ENCODE results near the gene HAS3. TPM values are rescaled to one million over a fixed set of nuclear protein-coding genes. Genes with fewer than 3 reads are reported as not detected.
A peak's percentile ranks its signal among the peaks of the same experiment; 100 is the strongest.

HAS3 gene
- polyA plus RNA-seq, 1 donor (not counting 4 experiments of a cell fraction or from before 2014, with no cell fraction given) = 132 TPM

DNA sequence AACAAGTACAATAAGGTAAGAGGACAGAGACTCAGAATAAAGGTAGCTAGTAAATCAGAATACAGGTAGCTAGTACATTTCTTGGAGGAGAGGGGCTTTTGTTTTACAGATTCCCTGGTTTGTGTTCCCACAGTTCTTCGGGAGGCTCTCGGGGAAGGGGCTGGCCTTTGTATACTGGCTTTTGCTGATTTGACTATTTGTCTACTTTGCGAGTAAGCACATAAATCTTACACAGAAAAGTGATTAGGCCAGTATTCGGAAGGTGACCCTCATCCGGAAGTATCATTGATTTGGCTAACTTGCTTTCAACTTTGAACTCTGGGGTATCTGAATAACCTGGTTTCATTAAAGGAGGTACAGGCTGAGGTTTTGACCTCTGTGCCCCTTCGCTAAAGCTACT lies 60.1 kb downstream of the HAS3 start:
- TF ChIP-seq, protein P1, sequence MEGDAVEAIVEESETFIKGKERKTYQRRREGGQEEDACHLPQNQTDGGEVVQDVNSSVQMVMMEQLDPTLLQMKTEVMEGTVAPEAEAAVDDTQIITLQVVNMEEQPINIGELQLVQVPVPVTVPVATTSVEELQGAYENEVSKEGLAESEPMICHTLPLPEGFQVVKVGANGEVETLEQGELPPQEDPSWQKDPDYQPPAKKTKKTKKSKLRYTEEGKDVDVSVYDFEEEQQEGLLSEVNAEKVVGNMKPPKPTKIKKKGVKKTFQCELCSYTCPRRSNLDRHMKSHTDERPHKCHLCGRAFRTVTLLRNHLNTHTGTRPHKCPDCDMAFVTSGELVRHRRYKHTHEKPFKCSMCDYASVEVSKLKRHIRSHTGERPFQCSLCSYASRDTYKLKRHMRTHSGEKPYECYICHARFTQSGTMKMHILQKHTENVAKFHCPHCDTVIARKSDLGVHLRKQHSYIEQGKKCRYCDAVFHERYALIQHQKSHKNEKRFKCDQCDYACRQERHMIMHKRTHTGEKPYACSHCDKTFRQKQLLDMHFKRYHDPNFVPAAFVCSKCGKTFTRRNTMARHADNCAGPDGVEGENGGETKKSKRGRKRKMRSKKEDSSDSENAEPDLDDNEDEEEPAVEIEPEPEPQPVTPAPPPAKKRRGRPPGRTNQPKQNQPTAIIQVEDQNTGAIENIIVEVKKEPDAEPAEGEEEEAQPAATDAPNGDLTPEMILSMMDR (optimal IDR thresholded peaks at IDR 0.05 in 1 of 3, IDR thresholded peaks at IDR 0.05 in 1 of 3, conservative IDR thresholded peaks at IDR 0.05 in 1 of 3; ENCODE audit: extremely low read depth in 1 of 3, insufficient read depth in 2 of 3, low read length in 3 of 3) = no peak
- TF ChIP-seq EZH2 (IDR thresholded peaks at IDR 0.05; ENCODE audit: low read length) = no peak
- Histone ChIP-seq H3K79me2 (ENCODE audit: control insufficient read depth, insufficient read depth, low read length) (no peaks in the 10 kb centered on the region), H3K9me1 (ENCODE audit: control insufficient read depth, extremely low read depth, insufficient read depth, low read length) (peaks cover 4% of the 10 kb centered on the region), H3K36me3 (ENCODE audit: control insufficient read depth in 2 of 2, extremely low read depth in 1 of 2, insufficient read depth in 2 of 2, low read length in 2 of 2) (peaks cover 28 to 50% of the 10 kb centered on the region in 2 experiments), H3K4me3 (ENCODE audit: control insufficient read depth in 2 of 3, extremely low read depth in 1 of 3, insufficient read depth in 2 of 3, low read depth in 1 of 3, low read length in 3 of 3) (no peak overlapping the region), H3K27ac (ENCODE audit: control insufficient read depth, insufficient read depth, low read length) (no peak overlapping the region), H3K9ac (ENCODE audit: control insufficient read depth, extremely low read depth, insufficient read depth, low read length) (no peak overlapping the region), H3K27me3 (ENCODE audit: control insufficient read depth, extremely low read depth, insufficient read depth, low read length) (no peaks in the 10 kb centered on the region), H3K4me2 (ENCODE audit: control insufficient read depth, extremely low read depth, insufficient read depth, low read depth, low read length) (no peak overlapping the region), H3K9me3 (ENCODE audit: control insufficient read depth, low read depth, low read length) (no peaks in the 10 kb centered on the region), H2AFZ (ENCODE audit: control insufficient read depth, low read length) (no peak overlapping the region), H4K20me1 (ENCODE audit: control insufficient read depth, extremely low read depth, insufficient read depth, low read length) (peaks cover 11% of the 10 kb centered on the region), H3K4me1 (ENCODE audit: control insufficient read depth, extremely low read depth, insufficient read depth, low read length) (peaks cover 24% of the 10 kb centered on the region)
- no peak for FAIRE-seq
- dilution Hi-C loops (cut with MboI; ENCODE audit: extremely low pct_ligation_motif_present, low sequenced_read_pairs) = no loop called here
- DNase-seq (ENCODE audit: low read depth, low spot score) = no peak

DNA sequence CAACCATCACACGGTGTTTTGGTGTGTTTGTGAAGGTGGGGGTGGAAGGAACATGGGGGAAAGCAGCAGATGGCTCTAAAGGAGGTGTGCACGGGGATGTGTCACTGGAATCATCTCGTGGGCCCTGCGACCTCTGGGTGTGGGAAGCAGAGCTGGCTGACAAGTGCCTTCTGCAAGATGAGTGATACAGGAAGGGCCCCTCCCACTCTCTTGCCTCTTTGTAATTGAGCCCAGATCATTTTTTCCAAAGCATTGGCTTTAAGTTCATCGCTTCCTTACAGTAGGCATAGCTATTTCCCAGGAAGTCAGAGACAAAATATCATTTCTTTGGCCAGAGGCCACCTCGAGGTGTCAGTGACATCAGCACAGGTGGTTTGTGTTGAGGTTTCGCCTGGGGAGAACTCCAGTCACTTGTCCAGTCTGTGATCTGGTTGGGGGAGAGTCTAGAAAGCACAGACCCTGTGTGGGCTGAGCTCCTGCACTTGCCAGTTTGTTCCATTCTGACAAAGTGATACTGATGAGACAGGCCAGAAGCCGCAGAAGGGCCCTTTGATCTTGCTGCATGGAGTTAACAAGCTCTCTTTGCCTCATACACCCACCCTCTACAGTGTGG lies 60.9 kb downstream of the HAS3 start:
- FAIRE-seq (no peak), DNase-seq (ENCODE audit: low read depth, low spot score) (no peak)
- dilution Hi-C loops (cut with MboI; ENCODE audit: extremely low pct_ligation_motif_present, low sequenced_read_pairs) = no loop called here
- Histone ChIP-seq H3K36me3 (ENCODE audit: control insufficient read depth in 2 of 2, extremely low read depth in 1 of 2, insufficient read depth in 2 of 2, low read length in 2 of 2) (peaks cover 25 to 45% of the 10 kb centered on the region in 2 experiments), H3K27me3 (ENCODE audit: control insufficient read depth, extremely low read depth, insufficient read depth, low read length) (no peaks in the 10 kb centered on the region), H3K4me3 (ENCODE audit: control insufficient read depth in 2 of 3, extremely low read depth in 1 of 3, insufficient read depth in 2 of 3, low read depth in 1 of 3, low read length in 3 of 3) (no peak overlapping the region), H2AFZ (ENCODE audit: control insufficient read depth, low read length) (no peak overlapping the region), H3K4me2 (ENCODE audit: control insufficient read depth, extremely low read depth, insufficient read depth, low read depth, low read length) (peak overlapping the region; percentile 47), H3K4me1 (ENCODE audit: control insufficient read depth, extremely low read depth, insufficient read depth, low read length) (peaks cover 24% of the 10 kb centered on the region), H3K9me1 (ENCODE audit: control insufficient read depth, extremely low read depth, insufficient read depth, low read length) (peaks cover 4% of the 10 kb centered on the region), H3K79me2 (ENCODE audit: control insufficient read depth, insufficient read depth, low read length) (no peaks in the 10 kb centered on the region), H4K20me1 (ENCODE audit: control insufficient read depth, extremely low read depth, insufficient read depth, low read length) (peaks cover 11% of the 10 kb centered on the region), H3K9me3 (ENCODE audit: control insufficient read depth, low read depth, low read length) (no peaks in the 10 kb centered on the region), H3K9ac (ENCODE audit: control insufficient read depth, extremely low read depth, insufficient read depth, low read length) (no peak overlapping the region), H3K27ac (ENCODE audit: control insufficient read depth, insufficient read depth, low read length) (peak overlapping the region; percentile 10)
- no peak for TF ChIP-seq EZH2 (IDR thresholded peaks at IDR 0.05; ENCODE audit: low read length)
- TF ChIP-seq, protein P1 (optimal IDR thresholded peaks at IDR 0.05 in 1 of 3, IDR thresholded peaks at IDR 0.05 in 1 of 3, conservative IDR thresholded peaks at IDR 0.05 in 1 of 3; ENCODE audit: extremely low read depth in 1 of 3, insufficient read depth in 2 of 3, low read length in 3 of 3) = no peak
